Caco-2 (cell line): ENCODE data around the gene ZNF577. TPM values are rescaled to one million over a fixed set of nuclear protein-coding genes. Genes with fewer than 3 reads are reported as not detected.
"Not testable (repeated sequence)": the region's sequence is repeated elsewhere in the genome, so short reads cannot be mapped to it uniquely, and the experiment has no call there.

Experiments used
- BruUV-seq: library from RNA; stranded (reverse); fragments of 400-500 nt; replicated peaks from 2 replicates; lab custom pipeline; 2021; lab: Mats Ljungman, UMichigan
- CTCF ChIA-PET: fragments of 300-600 bp; sonication (Branson Sonifier 250); formaldehyde crosslinking; loops from one replicate; lab custom pipeline; 2022; ENCODE audit warnings: antibody characterized with exemption; lab: Charles Lee
- POLR2A ChIA-PET: fragments of 300-600 bp; sonication (Branson Sonifier 250); formaldehyde crosslinking; loops from one replicate; lab custom pipeline; 2022; ENCODE audit warnings: antibody characterized with exemption; lab: Charles Lee
- DNase-seq, 2 experiments: peaks; one replicate each; pipeline versions ENCODE4 v3.0.0 to v3.0.0-alpha.2; 2020 to 2022
- H3K27me3 ChIP-seq: replicated peaks from 2 replicates; pipeline ENCODE4 v1.6.0; 2011; ENCODE audit warnings: low read length; ENCODE audit not compliant: control insufficient read depth, insufficient read depth
- H3K36me3 ChIP-seq: 2 replicates; pipeline ENCODE4 v1.5.1; 2011; ENCODE audit warnings: low read length; ENCODE audit not compliant: control insufficient read depth, insufficient read depth
- H3K4me1 ChIP-seq: fragments of 250-450 bp; sonication (Bioruptor Pico); 2 replicates; pipeline ENCODE4 v1.5.1; 2020; ENCODE audit warnings: mild to moderate bottlenecking
- H3K4me3 ChIP-seq: 2 replicates; pipeline ENCODE4 v1.5.1; 2011; ENCODE audit warnings: low read depth, mild to moderate bottlenecking, control low read depth, low read length
- H3K9me3 ChIP-seq: fragments of 250-450 bp; sonication (Bioruptor Pico); 2 replicates; pipeline ENCODE4 v1.5.1; 2020; ENCODE audit warnings: mild to moderate bottlenecking, moderate library complexity
- H3K27ac Mint-ChIP-seq: one replicate; pipeline ENCODE4 v1.8.0; 2022; ENCODE audit warnings: mixed read lengths; ENCODE audit not compliant: unreplicated experiment
- H3K27me3 Mint-ChIP-seq: one replicate; pipeline ENCODE4 v1.8.0; 2022; ENCODE audit warnings: mixed read lengths; ENCODE audit not compliant: insufficient read depth, unreplicated experiment
- H3K36me3 Mint-ChIP-seq: one replicate; pipeline ENCODE4 v1.8.0; 2022; ENCODE audit warnings: mild to moderate bottlenecking, mixed read lengths; ENCODE audit not compliant: insufficient read depth, unreplicated experiment
- H3K4me1 Mint-ChIP-seq: one replicate; pipeline ENCODE4 v1.8.0; 2022; ENCODE audit warnings: low read depth, mixed read lengths; ENCODE audit not compliant: unreplicated experiment
- H3K4me3 Mint-ChIP-seq: one replicate; pipeline ENCODE4 v1.8.0; 2022; ENCODE audit warnings: mild to moderate bottlenecking, moderate library complexity, mixed read lengths; ENCODE audit not compliant: unreplicated experiment
- H3K9me3 Mint-ChIP-seq: one replicate; pipeline ENCODE4 v1.8.0; 2022; ENCODE audit warnings: mixed read lengths; ENCODE audit not compliant: unreplicated experiment
- intact Hi-C: fragments of 100-400 bp; cut with micrococcal nuclease; formaldehyde crosslinking; loops from one replicate; pipeline ENCODE4 v1.10.0; 2022; ENCODE audit not compliant: unreplicated experiment
- total RNA-seq: library from RNA; stranded (reverse); gene quantifications from 2 replicates; pipeline ENCODE4 v1.2.3, GENCODE V29; 2022
- TF ChIP-seq, protein P1 (sequence below), 2 experiments: fragments of 200-600 bp in 1 of 2; IDR thresholded peaks; 1 replicate in 1 of 2; 2 replicates in 1 of 2; pipeline versions ENCODE4 v1.5.1 to v1.8.0; 2011 to 2022; ENCODE audit warnings: antibody characterized with exemption in 1 of 2, control low read depth in 1 of 2, inconsistent platforms in 1 of 2, low read depth in 1 of 2, low read length in 1 of 2, mild to moderate bottlenecking in 1 of 2, moderate library complexity in 1 of 2; ENCODE audit not compliant: insufficient read depth in 1 of 2, severe bottlenecking in 1 of 2, unreplicated experiment in 1 of 2

The ZNF577 gene
- total RNA-seq, 1 experiment from 2014 or later: 7.7 TPM

DNA sequence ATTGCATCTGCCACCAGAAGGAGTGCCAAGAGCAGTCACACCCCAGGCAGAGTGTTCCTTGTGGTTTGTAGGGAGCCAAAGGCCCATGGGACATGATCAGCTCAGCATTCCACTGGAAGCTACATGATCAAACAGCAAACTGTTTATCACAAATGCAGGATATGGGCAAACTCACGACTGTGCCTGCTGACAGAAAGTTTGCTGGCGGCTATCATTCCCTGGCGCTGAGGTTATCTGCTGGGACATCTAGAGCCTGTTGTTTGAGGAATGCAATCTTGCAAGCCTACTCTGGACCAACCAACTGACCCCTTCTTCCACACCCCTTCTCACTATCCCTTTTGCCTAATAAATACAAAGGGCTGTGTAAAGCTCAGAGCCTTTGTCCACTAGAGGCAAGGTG is 31.9 kb upstream of the ZNF577 start:
- intact Hi-C loops: no loop called here
- ChIA-PET CTCF (no interaction called here), POLR2A (no interaction called here)
- Mint-ChIP-seq H3K36me3 (no peaks in the 10 kb centered on the region), H3K4me1 (no peaks in the 10 kb centered on the region), H3K4me3 (no peak overlapping the region), H3K9me3 (peaks cover 60% of the 10 kb centered on the region), H3K27ac (no peak overlapping the region), H3K27me3 (no peaks in the 10 kb centered on the region)
- TF ChIP-seq, protein P1, sequence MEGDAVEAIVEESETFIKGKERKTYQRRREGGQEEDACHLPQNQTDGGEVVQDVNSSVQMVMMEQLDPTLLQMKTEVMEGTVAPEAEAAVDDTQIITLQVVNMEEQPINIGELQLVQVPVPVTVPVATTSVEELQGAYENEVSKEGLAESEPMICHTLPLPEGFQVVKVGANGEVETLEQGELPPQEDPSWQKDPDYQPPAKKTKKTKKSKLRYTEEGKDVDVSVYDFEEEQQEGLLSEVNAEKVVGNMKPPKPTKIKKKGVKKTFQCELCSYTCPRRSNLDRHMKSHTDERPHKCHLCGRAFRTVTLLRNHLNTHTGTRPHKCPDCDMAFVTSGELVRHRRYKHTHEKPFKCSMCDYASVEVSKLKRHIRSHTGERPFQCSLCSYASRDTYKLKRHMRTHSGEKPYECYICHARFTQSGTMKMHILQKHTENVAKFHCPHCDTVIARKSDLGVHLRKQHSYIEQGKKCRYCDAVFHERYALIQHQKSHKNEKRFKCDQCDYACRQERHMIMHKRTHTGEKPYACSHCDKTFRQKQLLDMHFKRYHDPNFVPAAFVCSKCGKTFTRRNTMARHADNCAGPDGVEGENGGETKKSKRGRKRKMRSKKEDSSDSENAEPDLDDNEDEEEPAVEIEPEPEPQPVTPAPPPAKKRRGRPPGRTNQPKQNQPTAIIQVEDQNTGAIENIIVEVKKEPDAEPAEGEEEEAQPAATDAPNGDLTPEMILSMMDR (IDR thresholded peaks at IDR 0.05; ENCODE audit: insufficient read depth in 1 of 2, low read depth in 1 of 2, low read length in 1 of 2, severe bottlenecking in 1 of 2, unreplicated experiment in 1 of 2): no peak
- no TSS peak for BruUV-seq
- no peaks in the 10 kb centered on the region for H3K4me1 ChIP-seq
- peaks cover 61% of the 10 kb centered on the region for H3K9me3 ChIP-seq
- H3K36me3 ChIP-seq: no peaks in the 10 kb centered on the region
- H3K4me3 ChIP-seq: no peak overlapping the region
- DNase-seq: no peak
- H3K27me3 ChIP-seq: no peaks in the 10 kb centered on the region

DNA sequence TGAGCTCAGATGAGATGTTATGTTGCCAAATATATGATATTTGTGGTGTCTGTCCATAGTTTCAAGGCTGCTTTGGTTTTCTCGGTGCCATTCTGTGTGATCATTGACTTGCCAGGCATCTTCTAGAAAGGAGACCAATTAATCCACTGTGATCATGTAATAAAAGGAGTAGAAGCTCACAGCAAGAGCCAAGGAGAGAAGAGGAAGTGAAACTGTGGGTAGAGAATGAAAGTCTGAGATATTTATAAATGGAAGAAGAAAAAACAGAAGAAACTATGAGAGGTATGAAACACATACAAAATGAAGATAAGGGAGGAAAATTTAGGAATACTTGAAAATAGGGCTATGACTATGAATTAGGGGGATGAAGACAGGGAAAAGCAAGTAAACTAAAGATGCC is 28.4 kb upstream of the ZNF577 start:
- Histone ChIP-seq H3K9me3 (peaks cover 42% of the 10 kb centered on the region), H3K27me3 (no peaks in the 10 kb centered on the region), H3K4me1 (no peaks in the 10 kb centered on the region), H3K4me3 (no peak overlapping the region), H3K36me3 (no peaks in the 10 kb centered on the region)
- intact Hi-C loops: no loop called here
- Mint-ChIP-seq H3K4me1 (no peaks in the 10 kb centered on the region), H3K9me3 (peaks cover 62% of the 10 kb centered on the region), H3K36me3 (no peaks in the 10 kb centered on the region), H3K27me3 (no peaks in the 10 kb centered on the region), H3K4me3 (no peak overlapping the region), H3K27ac (no peak overlapping the region)
- POLR2A ChIA-PET: no interaction called here
- no TSS peak for BruUV-seq
- DNase-seq: no peak
- CTCF ChIA-PET: no interaction called here
- TF ChIP-seq, protein P1 (IDR thresholded peaks at IDR 0.05; ENCODE audit: insufficient read depth in 1 of 2, low read depth in 1 of 2, low read length in 1 of 2, severe bottlenecking in 1 of 2, unreplicated experiment in 1 of 2): no peak

DNA sequence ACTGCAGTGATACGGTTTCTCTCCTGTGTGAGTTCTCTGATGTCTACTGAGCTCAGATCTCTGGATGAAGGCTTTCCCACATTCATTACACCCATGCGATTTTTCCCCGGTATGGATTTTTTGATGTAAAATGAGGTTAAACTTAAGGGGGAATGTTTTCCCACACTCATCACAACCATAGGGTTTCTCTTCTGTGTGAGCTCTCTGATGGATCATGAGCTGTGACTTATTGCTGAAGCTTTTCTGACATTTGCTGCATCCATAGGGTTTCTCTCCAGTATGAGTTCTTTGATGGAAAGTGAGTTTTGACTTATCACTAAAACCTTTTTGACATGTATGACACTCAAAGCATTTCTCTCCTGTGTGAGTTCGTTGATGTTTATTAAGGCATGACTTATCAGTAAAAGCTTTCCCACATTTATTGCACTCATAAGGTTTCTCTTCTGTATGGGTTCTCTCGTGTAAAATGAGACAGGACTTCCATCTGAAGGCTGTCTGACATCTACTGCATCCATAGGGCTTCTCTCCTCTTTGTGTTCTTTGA is 27.6 kb upstream of the ZNF577 start:
- POLR2A ChIA-PET: no interaction called here
- intact Hi-C loops: no loop called here
- H3K27me3 Mint-ChIP-seq: no peaks in the 10 kb centered on the region
- no TSS peak for BruUV-seq
- H3K4me3 Mint-ChIP-seq: no peak overlapping the region
- CTCF ChIA-PET: no interaction called here
- DNase-seq: no peak
- Histone ChIP-seq H3K36me3 (no peaks in the 10 kb centered on the region), H3K4me1 (no peaks in the 10 kb centered on the region), H3K4me3 (no peak overlapping the region), H3K27me3 (no peaks in the 10 kb centered on the region), H3K9me3 (peaks cover 39% of the 10 kb centered on the region)
- no peaks in the 10 kb centered on the region for H3K4me1 Mint-ChIP-seq
- no peaks in the 10 kb centered on the region for H3K36me3 Mint-ChIP-seq
- no peak overlapping the region for H3K27ac Mint-ChIP-seq
- peaks cover 56% of the 10 kb centered on the region for H3K9me3 Mint-ChIP-seq
- TF ChIP-seq, protein P1 (IDR thresholded peaks at IDR 0.05; ENCODE audit: insufficient read depth in 1 of 2, low read depth in 1 of 2, low read length in 1 of 2, severe bottlenecking in 1 of 2, unreplicated experiment in 1 of 2): no peak

DNA sequence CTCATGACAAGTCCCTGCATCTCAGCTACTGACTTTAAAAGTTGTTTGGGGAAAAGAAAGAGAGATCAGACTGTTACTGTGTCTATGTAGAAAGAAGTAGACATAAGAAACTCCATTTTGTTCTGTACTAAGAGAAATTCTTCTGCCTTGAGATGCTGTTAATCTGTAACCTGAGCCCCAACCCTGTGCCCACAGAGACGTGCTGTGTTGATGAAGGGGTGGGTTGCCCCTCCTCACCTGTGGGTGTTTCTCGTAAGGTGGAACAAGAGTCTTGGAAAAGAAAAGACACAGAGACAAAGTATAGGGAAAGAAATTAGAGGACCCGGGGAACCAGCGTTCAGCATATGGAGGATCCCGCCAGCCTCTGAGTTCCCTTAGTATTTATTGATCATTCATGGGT is 20.2 kb upstream of the ZNF577 start:
- H3K27ac Mint-ChIP-seq, intact Hi-C loops, H3K27me3 ChIP-seq, H3K4me1 Mint-ChIP-seq, POLR2A ChIA-PET, H3K4me3 Mint-ChIP-seq, BruUV-seq, H3K36me3 ChIP-seq, H3K27me3 Mint-ChIP-seq, CTCF ChIA-PET, H3K4me3 ChIP-seq, H3K4me1 ChIP-seq, DNase-seq, H3K36me3 Mint-ChIP-seq: not testable (repeated sequence)
- peaks cover 50% of the 10 kb centered on the region for H3K9me3 ChIP-seq
- H3K9me3 Mint-ChIP-seq: peaks cover 62% of the 10 kb centered on the region

DNA sequence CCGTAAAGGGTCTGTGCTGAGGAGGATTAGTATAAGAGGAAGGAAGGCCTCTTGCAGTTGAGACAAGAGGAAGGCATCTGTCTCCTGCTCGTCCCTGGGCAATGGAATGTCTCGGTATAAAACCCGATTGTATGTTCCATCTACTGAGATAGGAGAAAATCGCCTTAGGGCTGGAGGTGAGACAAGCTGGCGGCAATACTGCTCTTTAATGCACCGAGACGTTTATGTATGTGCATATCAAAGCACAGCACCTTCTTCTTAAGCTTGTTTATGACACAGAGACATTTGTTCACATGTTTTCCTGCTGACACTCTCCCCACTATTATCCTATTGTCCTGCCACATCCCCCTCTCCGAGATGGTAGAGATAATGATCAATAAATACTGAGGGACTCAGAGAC is 18.4 kb upstream of the ZNF577 start:
- H3K4me1 ChIP-seq, H3K27ac Mint-ChIP-seq, H3K27me3 Mint-ChIP-seq, H3K4me1 Mint-ChIP-seq, DNase-seq, BruUV-seq, H3K36me3 Mint-ChIP-seq, POLR2A ChIA-PET, CTCF ChIA-PET, H3K27me3 ChIP-seq, H3K36me3 ChIP-seq, intact Hi-C loops, H3K4me3 ChIP-seq, H3K4me3 Mint-ChIP-seq: not testable (repeated sequence)
- peaks cover 68% of the 10 kb centered on the region for H3K9me3 Mint-ChIP-seq
- H3K9me3 ChIP-seq: peaks cover 52% of the 10 kb centered on the region
